ENCODE results near the gene KCNMB3.

The KCNMB3 gene

DNA sequence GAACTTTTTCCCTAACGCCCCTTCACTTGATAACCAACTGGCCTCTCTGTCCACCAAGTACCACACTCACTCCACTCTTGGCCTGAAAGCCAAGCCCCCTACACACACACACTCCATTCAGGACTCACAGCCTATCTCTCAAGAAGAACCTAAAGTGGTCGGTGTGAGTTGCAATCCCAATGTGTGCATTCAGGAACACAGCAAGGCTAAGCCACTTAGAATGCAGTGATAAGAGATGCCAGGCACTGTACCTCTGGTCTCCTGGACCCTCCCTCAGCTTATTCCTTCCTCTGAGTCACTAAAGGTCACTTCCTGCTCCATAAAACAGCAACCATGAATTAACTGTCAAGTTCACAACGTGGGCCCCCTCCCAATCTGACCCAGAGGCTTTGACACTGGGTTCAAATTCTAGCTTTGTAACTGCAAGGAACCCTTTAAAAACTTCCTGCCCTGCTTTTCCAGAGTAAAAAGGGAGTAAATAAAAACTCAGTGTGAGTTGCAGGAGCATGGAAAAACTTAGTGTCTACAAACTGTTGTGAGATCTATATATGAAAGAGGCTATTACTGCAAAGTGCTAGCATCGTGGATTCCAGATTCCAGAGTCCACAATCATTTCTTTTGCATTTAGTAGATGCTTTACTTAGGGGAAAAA lies 17.6 kb upstream of the KCNMB3 start:
- CTCF ChIA-PET: no interaction called here
- Histone ChIP-seq H3K9me3 (ENCODE audit: control insufficient read depth, insufficient read depth, low read depth, low read length) (no peaks in the 10 kb centered on the region), H3K4me1 (ENCODE audit: control insufficient read depth, insufficient read depth, low read length) (no peaks in the 10 kb centered on the region), H3K27ac (ENCODE audit: extremely low read depth, low read depth, low read length) (no peak overlapping the region), H3K36me3 (ENCODE audit: control insufficient read depth in 2 of 2, insufficient read depth in 1 of 2, low read length in 2 of 2) (no peaks in the 10 kb centered on the region), H3K4me3 (ENCODE audit: low read depth, low read length) (no peak overlapping the region)
- TF ChIP-seq ZNF175 (tag by site-specific recombination; IDR thresholded peaks at IDR 0.05) (no peak), ZFHX2 (tag by site-specific recombination; conservative IDR thresholded peaks at IDR 0.05) (no peak), ZNF184 (tag by site-specific recombination; IDR thresholded peaks at IDR 0.05) (no peak), BCL6B (tag by site-specific recombination; IDR thresholded peaks at IDR 0.05) (no peak), ZNF23 (tag by site-specific recombination; IDR thresholded peaks at IDR 0.05; ENCODE audit: borderline replicate concordance) (no peak), ZNF433 (tag by site-specific recombination; IDR thresholded peaks at IDR 0.05; ENCODE audit: low read depth) (no peak), WT1 (tag by site-specific recombination; IDR thresholded peaks at IDR 0.05) (no peak)
- TF ChIP-seq, protein P1, sequence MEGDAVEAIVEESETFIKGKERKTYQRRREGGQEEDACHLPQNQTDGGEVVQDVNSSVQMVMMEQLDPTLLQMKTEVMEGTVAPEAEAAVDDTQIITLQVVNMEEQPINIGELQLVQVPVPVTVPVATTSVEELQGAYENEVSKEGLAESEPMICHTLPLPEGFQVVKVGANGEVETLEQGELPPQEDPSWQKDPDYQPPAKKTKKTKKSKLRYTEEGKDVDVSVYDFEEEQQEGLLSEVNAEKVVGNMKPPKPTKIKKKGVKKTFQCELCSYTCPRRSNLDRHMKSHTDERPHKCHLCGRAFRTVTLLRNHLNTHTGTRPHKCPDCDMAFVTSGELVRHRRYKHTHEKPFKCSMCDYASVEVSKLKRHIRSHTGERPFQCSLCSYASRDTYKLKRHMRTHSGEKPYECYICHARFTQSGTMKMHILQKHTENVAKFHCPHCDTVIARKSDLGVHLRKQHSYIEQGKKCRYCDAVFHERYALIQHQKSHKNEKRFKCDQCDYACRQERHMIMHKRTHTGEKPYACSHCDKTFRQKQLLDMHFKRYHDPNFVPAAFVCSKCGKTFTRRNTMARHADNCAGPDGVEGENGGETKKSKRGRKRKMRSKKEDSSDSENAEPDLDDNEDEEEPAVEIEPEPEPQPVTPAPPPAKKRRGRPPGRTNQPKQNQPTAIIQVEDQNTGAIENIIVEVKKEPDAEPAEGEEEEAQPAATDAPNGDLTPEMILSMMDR (tag by site-specific recombination; IDR thresholded peaks at IDR 0.05): no peak
- POLR2A ChIA-PET: no interaction called here

- no peaks in the 10 kb centered on the region for H3K9me3 ChIP-seq (ENCODE audit: control insufficient read depth, insufficient read depth, low read depth, low read length)
- H3K4me1 ChIP-seq (ENCODE audit: control insufficient read depth, insufficient read depth, low read length): no peaks in the 10 kb centered on the region
- no peak overlapping the region for H3K27ac ChIP-seq (ENCODE audit: extremely low read depth, low read depth, low read length)
- no peak overlapping the region for H3K4me3 ChIP-seq (ENCODE audit: low read depth, low read length)
- CTCF ChIA-PET: no interaction called here
- H3K36me3 ChIP-seq (ENCODE audit: control insufficient read depth in 2 of 2, insufficient read depth in 1 of 2, low read length in 2 of 2): no peaks in the 10 kb centered on the region
- POLR2A ChIA-PET: no interaction called here
- TF ChIP-seq GFI1B (tag by site-specific recombination; IDR thresholded peaks at IDR 0.05) (no peak), ZNF76 (tag by site-specific recombination; IDR thresholded peaks at IDR 0.05; ENCODE audit: borderline replicate concordance, low read depth) (no peak), ZNF324 (tag by site-specific recombination; IDR thresholded peaks at IDR 0.05) (no peak), ZNF211 (tag by site-specific recombination; IDR thresholded peaks at IDR 0.05; ENCODE audit: low read depth) (no peak), ZNF660 (tag by site-specific recombination; IDR thresholded peaks at IDR 0.05) (no peak), ZNF549 (tag by site-specific recombination; IDR thresholded peaks at IDR 0.05) (no peak), MYNN (tag by site-specific recombination; IDR thresholded peaks at IDR 0.05; ENCODE audit: borderline replicate concordance) (no peak), ZNF157 (tag by site-specific recombination; IDR thresholded peaks at IDR 0.05) (no peak), KLF8 (tag by site-specific recombination; IDR thresholded peaks at IDR 0.05) (no peak), ZNF837 (tag by site-specific recombination; IDR thresholded peaks at IDR 0.05) (no peak), ZNF114 (tag by site-specific recombination; IDR thresholded peaks at IDR 0.05) (no peak), RBAK (tag by site-specific recombination; IDR thresholded peaks at IDR 0.05) (no peak), ZBTB26 (tag by site-specific recombination; optimal IDR thresholded peaks at IDR 0.05) (no peak), SP3 (tag by site-specific recombination; IDR thresholded peaks at IDR 0.05) (no peak), IKZF3 (tag by site-specific recombination; IDR thresholded peaks at IDR 0.05) (no peak)
- TF ChIP-seq, protein P2, sequence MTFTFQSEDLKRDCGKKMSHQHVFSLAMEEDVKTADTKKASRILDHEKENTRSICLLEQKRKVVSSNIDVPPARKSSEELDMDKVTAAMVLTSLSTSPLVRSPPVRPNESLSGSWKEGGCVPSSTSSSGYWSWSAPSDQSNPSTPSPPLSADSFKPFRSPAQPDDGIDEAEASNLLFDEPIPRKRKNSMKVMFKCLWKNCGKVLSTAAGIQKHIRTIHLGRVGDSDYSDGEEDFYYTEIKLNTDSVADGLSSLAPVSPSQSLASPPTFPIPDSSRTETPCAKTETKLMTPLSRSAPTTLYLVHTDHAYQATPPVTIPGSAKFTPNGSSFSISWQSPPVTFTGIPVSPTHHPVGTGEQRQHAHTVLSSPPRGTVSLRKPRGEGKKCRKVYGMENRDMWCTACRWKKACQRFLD (tag by site-specific recombination; IDR thresholded peaks at IDR 0.05): no peak
- TF ChIP-seq, protein P3, sequence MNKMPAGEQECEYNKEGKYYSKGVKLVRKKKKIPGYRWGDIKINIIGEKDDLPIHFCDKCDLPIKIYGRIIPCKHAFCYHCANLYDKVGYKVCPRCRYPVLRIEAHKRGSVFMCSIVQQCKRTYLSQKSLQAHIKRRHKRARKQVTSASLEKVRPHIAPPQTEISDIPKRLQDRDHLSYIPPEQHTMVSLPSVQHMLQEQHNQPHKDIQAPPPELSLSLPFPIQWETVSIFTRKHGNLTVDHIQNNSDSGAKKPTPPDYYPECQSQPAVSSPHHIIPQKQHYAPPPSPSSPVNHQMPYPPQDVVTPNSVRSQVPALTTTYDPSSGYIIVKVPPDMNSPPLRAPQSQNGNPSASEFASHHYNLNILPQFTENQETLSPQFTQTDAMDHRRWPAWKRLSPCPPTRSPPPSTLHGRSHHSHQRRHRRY (tag by site-specific recombination; IDR thresholded peaks at IDR 0.05): no peak
- TF ChIP-seq, protein P4, sequence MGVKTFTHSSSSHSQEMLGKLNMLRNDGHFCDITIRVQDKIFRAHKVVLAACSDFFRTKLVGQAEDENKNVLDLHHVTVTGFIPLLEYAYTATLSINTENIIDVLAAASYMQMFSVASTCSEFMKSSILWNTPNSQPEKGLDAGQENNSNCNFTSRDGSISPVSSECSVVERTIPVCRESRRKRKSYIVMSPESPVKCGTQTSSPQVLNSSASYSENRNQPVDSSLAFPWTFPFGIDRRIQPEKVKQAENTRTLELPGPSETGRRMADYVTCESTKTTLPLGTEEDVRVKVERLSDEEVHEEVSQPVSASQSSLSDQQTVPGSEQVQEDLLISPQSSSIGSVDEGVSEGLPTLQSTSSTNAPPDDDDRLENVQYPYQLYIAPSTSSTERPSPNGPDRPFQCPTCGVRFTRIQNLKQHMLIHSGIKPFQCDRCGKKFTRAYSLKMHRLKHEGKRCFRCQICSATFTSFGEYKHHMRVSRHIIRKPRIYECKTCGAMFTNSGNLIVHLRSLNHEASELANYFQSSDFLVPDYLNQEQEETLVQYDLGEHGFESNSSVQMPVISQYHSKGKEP (tag by site-specific recombination; IDR thresholded peaks at IDR 0.05): no peak
Observed at GRCh38 chr3:179266701-179267211, 15.8 kb upstream of the KCNMB3 start.
